HepG2 (cell line): ENCODE measurements around the gene STOM. TPM values are rescaled to one million over a fixed set of nuclear protein-coding genes. Genes with fewer than 3 reads are reported as not detected.

Experiments used
- ARID4A ChIP-seq: sonication (generic); formaldehyde crosslinking; IDR thresholded peaks from 2 replicates; pipeline ENCODE4 v1.5.0; 2020; ENCODE audit warnings: mild to moderate bottlenecking, missing genetic modification reagents, borderline replicate concordance
- DNMT3B ChIP-seq: conservative IDR thresholded peaks from 2 replicates; pipeline ENCODE4 v1.6.1; 2016; ENCODE audit warnings: missing biosample characterization, control low read depth
- MYPOP ChIP-seq: sonication (generic); formaldehyde crosslinking; IDR thresholded peaks from 2 replicates; pipeline ENCODE4 v1.8.1; 2023; ENCODE audit warnings: mild to moderate bottlenecking, moderate library complexity, missing genetic modification reagents
- PHF21A ChIP-seq: sonication (generic); formaldehyde crosslinking; IDR thresholded peaks from 2 replicates; pipeline ENCODE4 v1.5.0; 2020; ENCODE audit warnings: mild to moderate bottlenecking, missing genetic modification reagents
- RAD51 ChIP-seq: fragments of 450-650 bp; IDR thresholded peaks from 2 replicates; pipeline ENCODE4 v1.6.1; 2016; ENCODE audit warnings: borderline replicate concordance
- RNF219 ChIP-seq: sonication (generic); formaldehyde crosslinking; IDR thresholded peaks from 2 replicates; pipeline ENCODE4 v1.5.0; 2020; ENCODE audit warnings: mild to moderate bottlenecking, missing genetic modification reagents
- ZBTB26 ChIP-seq: IDR thresholded peaks from 2 replicates; pipeline ENCODE4 v1.6.1; 2016; ENCODE audit warnings: missing compliant biosample characterization, missing genetic modification reagents, borderline replicate concordance
- polyA plus RNA-seq, 8 experiments: library from polyadenylated mRNA; depleted of rRNA in 3 of 8; stranded (reverse) in 7 of 8; unstranded in 1 of 8; fragments of >200 nt; fragmentation: Illumina TruSeq in 4 of 8; extraction: Trizol in 4 of 8; gene quantifications; 2 replicates each; pipeline versions ENCODE4 v1.2.1 to v1.2.3, GENCODE V29; 2011 to 2016; ENCODE audit warnings: low read depth in 4 of 8, missing spikeins in 1 of 8, mixed read lengths in 1 of 8; ENCODE audit not compliant: insufficient read depth in 1 of 8
- total RNA-seq, 5 experiments: library from RNA; depleted of rRNA; stranded (reverse); fragments of >200 nt; fragmentation: Illumina TruSeq; extraction: Trizol; gene quantifications; 2 replicates each; pipeline ENCODE4 v1.2.3, GENCODE V29; 2016; ENCODE audit warnings: low read depth in 1 of 5
- TF ChIP-seq, protein P1 (sequence below): sonication (generic); formaldehyde crosslinking; IDR thresholded peaks from 2 replicates; pipeline ENCODE4 v1.5.0; 2020; ENCODE audit warnings: mild to moderate bottlenecking, missing genetic modification reagents
- TF ChIP-seq, protein P2 (sequence below): sonication (generic); formaldehyde crosslinking; IDR thresholded peaks from 2 replicates; pipeline ENCODE4 v1.4.0; 2020; ENCODE audit warnings: mild to moderate bottlenecking, missing genetic modification reagents, borderline replicate concordance
- TF ChIP-seq, protein P3 (sequence below): sonication (generic); formaldehyde crosslinking; IDR thresholded peaks from 2 replicates; pipeline ENCODE4 v1.5.1; 2020; ENCODE audit warnings: mild to moderate bottlenecking, missing genetic modification reagents, moderate library complexity

STOM gene
- total and polyA plus RNA-seq, 2 of the 13 experiments (the other 11 are each of a cell fraction or from before 2014, with no cell fraction given), result 43.6 to 165 TPM

GRCh38 chr9:121372239-121373010 is 2.4 kb upstream of the STOM start (continued):
- TF ChIP-seq, protein P1, sequence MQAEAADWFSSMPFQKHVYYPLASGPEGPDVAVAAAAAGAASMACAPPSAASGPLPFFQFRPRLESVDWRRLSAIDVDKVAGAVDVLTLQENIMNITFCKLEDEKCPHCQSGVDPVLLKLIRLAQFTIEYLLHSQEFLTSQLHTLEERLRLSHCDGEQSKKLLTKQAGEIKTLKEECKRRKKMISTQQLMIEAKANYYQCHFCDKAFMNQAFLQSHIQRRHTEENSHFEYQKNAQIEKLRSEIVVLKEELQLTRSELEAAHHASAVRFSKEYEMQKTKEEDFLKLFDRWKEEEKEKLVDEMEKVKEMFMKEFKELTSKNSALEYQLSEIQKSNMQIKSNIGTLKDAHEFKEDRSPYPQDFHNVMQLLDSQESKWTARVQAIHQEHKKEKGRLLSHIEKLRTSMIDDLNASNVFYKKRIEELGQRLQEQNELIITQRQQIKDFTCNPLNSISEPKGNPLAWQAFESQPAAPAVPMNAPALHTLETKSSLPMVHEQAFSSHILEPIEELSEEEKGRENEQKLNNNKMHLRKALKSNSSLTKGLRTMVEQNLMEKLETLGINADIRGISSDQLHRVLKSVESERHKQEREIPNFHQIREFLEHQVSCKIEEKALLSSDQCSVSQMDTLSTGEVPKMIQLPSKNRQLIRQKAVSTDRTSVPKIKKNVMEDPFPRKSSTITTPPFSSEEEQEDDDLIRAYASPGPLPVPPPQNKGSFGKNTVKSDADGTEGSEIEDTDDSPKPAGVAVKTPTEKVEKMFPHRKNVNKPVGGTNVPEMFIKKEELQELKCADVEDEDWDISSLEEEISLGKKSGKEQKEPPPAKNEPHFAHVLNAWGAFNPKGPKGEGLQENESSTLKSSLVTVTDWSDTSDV (CRISPR knock-in tag), result no peak
- TF ChIP-seq, protein P2, sequence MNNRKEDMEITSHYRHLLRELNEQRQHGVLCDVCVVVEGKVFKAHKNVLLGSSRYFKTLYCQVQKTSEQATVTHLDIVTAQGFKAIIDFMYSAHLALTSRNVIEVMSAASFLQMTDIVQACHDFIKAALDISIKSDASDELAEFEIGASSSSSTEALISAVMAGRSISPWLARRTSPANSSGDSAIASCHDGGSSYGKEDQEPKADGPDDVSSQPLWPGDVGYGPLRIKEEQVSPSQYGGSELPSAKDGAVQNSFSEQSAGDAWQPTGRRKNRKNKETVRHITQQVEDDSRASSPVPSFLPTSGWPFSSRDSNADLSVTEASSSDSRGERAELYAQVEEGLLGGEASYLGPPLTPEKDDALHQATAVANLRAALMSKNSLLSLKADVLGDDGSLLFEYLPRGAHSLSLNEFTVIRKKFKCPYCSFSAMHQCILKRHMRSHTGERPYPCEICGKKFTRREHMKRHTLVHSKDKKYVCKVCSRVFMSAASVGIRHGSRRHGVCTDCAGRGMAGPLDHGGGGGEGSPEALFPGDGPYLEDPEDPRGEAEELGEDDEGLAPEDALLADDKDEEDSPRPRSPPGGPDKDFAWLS (CRISPR knock-in tag), result no peak
- TF ChIP-seq PHF21A (CRISPR knock-in tag) (no peak), DNMT3B (no peak), RNF219 (CRISPR knock-in tag) (no peak; the same call in 1 of the 2 replicates), ARID4A (CRISPR knock-in tag) (peak; percentile 64; the same call in 1 of the 2 replicates), MYPOP (CRISPR knock-in tag) (0 out of 2 replicates have a peak, but pooled peaks have one; percentile 11), ZBTB26 (CRISPR knock-in tag) (no peak), RAD51 (peak; percentile 47; the same call in 1 of the 2 replicates)
- TF ChIP-seq, protein P3, sequence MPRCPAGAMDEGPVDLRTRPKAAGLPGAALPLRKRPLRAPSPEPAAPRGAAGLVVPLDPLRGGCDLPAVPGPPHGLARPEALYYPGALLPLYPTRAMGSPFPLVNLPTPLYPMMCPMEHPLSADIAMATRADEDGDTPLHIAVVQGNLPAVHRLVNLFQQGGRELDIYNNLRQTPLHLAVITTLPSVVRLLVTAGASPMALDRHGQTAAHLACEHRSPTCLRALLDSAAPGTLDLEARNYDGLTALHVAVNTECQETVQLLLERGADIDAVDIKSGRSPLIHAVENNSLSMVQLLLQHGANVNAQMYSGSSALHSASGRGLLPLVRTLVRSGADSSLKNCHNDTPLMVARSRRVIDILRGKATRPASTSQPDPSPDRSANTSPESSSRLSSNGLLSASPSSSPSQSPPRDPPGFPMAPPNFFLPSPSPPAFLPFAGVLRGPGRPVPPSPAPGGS (CRISPR knock-in tag), result peak; percentile 50; the same call in 1 of the 2 replicates
